A673 (cell line): ENCODE data around the gene PGLYRP3. TPM values are rescaled to one million over a fixed set of nuclear protein-coding genes. Genes with fewer than 3 reads are reported as not detected.

Experiments used
- BruUV-seq: library from RNA; stranded (reverse); fragments of 400-500 nt; replicated peaks from 2 replicates; lab custom pipeline; 2021; lab: Mats Ljungman, UMichigan
- CTCF ChIA-PET: fragments of 300-600 bp; sonication (Branson Sonifier 250); formaldehyde crosslinking; loops from one replicate; lab custom pipeline; 2022; ENCODE audit warnings: antibody characterized with exemption; lab: Charles Lee
- POLR2A ChIA-PET: fragments of 300-600 bp; sonication (Branson Sonifier 250); formaldehyde crosslinking; loops from one replicate; lab custom pipeline; 2022; ENCODE audit warnings: antibody characterized with exemption; ENCODE audit not compliant: low non-redundant PET; lab: Charles Lee
- DNase-seq: peaks from one replicate; pipeline ENCODE4 v3.0.0-alpha.2; 2015; ENCODE audit warnings: low spot score
- H3K27ac ChIP-seq: fragments of 200-600 bp; sonication (generic); 2 replicates; pipeline ENCODE4 v1.5.1; 2016; ENCODE audit warnings: mixed run types, low read depth, mild to moderate bottlenecking, mixed read lengths, antibody characterized with exemption, low read length; ENCODE audit not compliant: poor library complexity, severe bottlenecking
- H3K27me3 ChIP-seq: fragments of 200-600 bp; sonication (generic); replicated peaks from 2 replicates; pipeline ENCODE4 v1.6.1; 2017; ENCODE audit warnings: mixed run types, low read depth, mild to moderate bottlenecking, mixed read lengths, antibody characterized with exemption, low read length; ENCODE audit not compliant: insufficient read depth, poor library complexity
- H3K36me3 ChIP-seq: fragments of 200-600 bp; sonication (generic); 2 replicates; pipeline ENCODE4 v1.6.1; 2016; ENCODE audit warnings: mixed run types, mild to moderate bottlenecking, mixed read lengths, antibody characterized with exemption, low read length; ENCODE audit not compliant: insufficient read depth, poor library complexity, severe bottlenecking
- H3K4me1 ChIP-seq: fragments of 200-600 bp; sonication (generic); 2 replicates; pipeline ENCODE4 v1.6.1; 2017; ENCODE audit warnings: mixed run types, mild to moderate bottlenecking, mixed read lengths, antibody characterized with exemption, low read length; ENCODE audit not compliant: insufficient read depth, poor library complexity, severe bottlenecking
- H3K4me3 ChIP-seq: fragments of 200-600 bp; sonication (generic); 2 replicates; pipeline ENCODE4 v1.5.1; 2016; ENCODE audit warnings: low read depth, mixed run types, mild to moderate bottlenecking, mixed read lengths, low read length; ENCODE audit not compliant: poor library complexity, severe bottlenecking
- H3K9me3 ChIP-seq: fragments of 200-600 bp; sonication (generic); 2 replicates; pipeline ENCODE4 v1.6.1; 2016; ENCODE audit warnings: mixed run types, low read depth, mild to moderate bottlenecking, mixed read lengths, antibody characterized with exemption, low read length; ENCODE audit not compliant: poor library complexity, severe bottlenecking
- CTCF ChIP-seq: fragments of 300-800, 200-600 bp; sonication (generic); conservative IDR thresholded peaks from 2 replicates; pipeline ENCODE4 v1.5.1; 2017; ENCODE audit warnings: low read depth, mild to moderate bottlenecking, antibody characterized with exemption, low read length, moderate library complexity, mixed read lengths
- EZH2 ChIP-seq: fragments of 200-600 bp; sonication (generic); IDR thresholded peaks from 2 replicates; pipeline ENCODE4 v1.6.1; 2017; ENCODE audit warnings: borderline replicate concordance, low read depth, mild to moderate bottlenecking, mixed read lengths, antibody characterized with exemption, low read length; ENCODE audit not compliant: poor library complexity, severe bottlenecking
- intact Hi-C: fragments of 100-400 bp; cut with micrococcal nuclease; formaldehyde crosslinking; loops from one replicate; pipeline ENCODE4 v1.10.0; 2022; ENCODE audit not compliant: unreplicated experiment
- total RNA-seq: library from RNA; stranded (reverse); gene quantifications from 2 replicates; pipeline ENCODE4 v1.2.3, GENCODE V29; 2021

PGLYRP3 gene
- total RNA-seq, 1 experiment from 2014 or later = not detected

- POLR2A ChIA-PET = interaction anchor here (0.5 kb wide), 1 partner anchor 876 kb away, joined by 3 read pairs; no protein-coding TSS in a partner anchor
- H3K27ac ChIP-seq = no peak within 1 kb of the TSS
- no peaks in the 10 kb centered on the region for H3K36me3 ChIP-seq
- intact Hi-C loops = no loop called here
- no TSS peak for BruUV-seq
- CTCF ChIA-PET = no interaction called here
- H3K4me1 ChIP-seq = no peaks in the 10 kb centered on the region
- H3K4me3 ChIP-seq = no peak within 1 kb of the TSS
- peaks cover 13% of the 10 kb centered on the region for H3K27me3 ChIP-seq
- no peak for DNase-seq
- no peaks in the 10 kb centered on the region for H3K9me3 ChIP-seq
- TF ChIP-seq EZH2 (no peak), CTCF (no peak)
These were observed 45.3 kb upstream of the PGLYRP3 start, which contains the start of gene S100A9 for GRCh38 chr1:153357853-153358690. S100A9 (plus strand) TSS chr1:153357854; CDS start chr1:153358284, 430 bp downstream.

- no peaks in the 10 kb centered on the region for H3K9me3 ChIP-seq
- H3K4me3 ChIP-seq = no peak overlapping the region
- DNase-seq = no peak
- ChIA-PET POLR2A (no interaction called here), CTCF (no interaction called here)
- H3K36me3 ChIP-seq = no peaks in the 10 kb centered on the region
- no TSS peak for BruUV-seq
- H3K27ac ChIP-seq = no peak overlapping the region
- H3K4me1 ChIP-seq = no peaks in the 10 kb centered on the region
- TF ChIP-seq CTCF (no peak), EZH2 (no peak)
- peaks cover 13% of the 10 kb centered on the region for H3K27me3 ChIP-seq
- intact Hi-C loops = no loop called here
These were observed 44.5 kb upstream of the PGLYRP3 start for GRCh38 chr1:153357076-153357852.

GRCh38 chr1:153356392-153357075, 43.8 kb upstream of the PGLYRP3 start:
- ChIA-PET POLR2A (no interaction called here), CTCF (interaction anchor here (3.6 kb wide), 1 partner anchor 138 kb away, joined by 20 read pairs; no protein-coding TSS in a partner anchor)
- Histone ChIP-seq H3K36me3 (no peaks in the 10 kb centered on the region), H3K4me3 (no peak overlapping the region), H3K4me1 (no peaks in the 10 kb centered on the region), H3K27ac (no peak overlapping the region), H3K27me3 (peaks cover 19% of the 10 kb centered on the region), H3K9me3 (no peaks in the 10 kb centered on the region)
- DNase-seq = no peak
- intact Hi-C loops = no loop called here
- TF ChIP-seq EZH2 (no peak), CTCF (no peak)
- no TSS peak for BruUV-seq
